Measurements from ENCODE around the gene SYT2.

The SYT2 gene

GRCh38 chr1:202648605-202649226, 61.5 kb downstream of the SYT2 start:
- Histone ChIP-seq H3K9me2 (replicated peaks; ENCODE audit: control insufficient read depth, low read length) (no peaks in the 10 kb centered on the region), H3K36me3 (ENCODE audit: control insufficient read depth, low read length) (no peaks in the 10 kb centered on the region), H3K79me2 (ENCODE audit: control insufficient read depth, low read length) (no peaks in the 10 kb centered on the region), H3F3A (ENCODE audit: control insufficient read depth, insufficient read depth) (no peaks in the 10 kb centered on the region), H3K27ac (ENCODE audit: low read depth, low read length) (no peak overlapping the region), H4K20me1 (ENCODE audit: control insufficient read depth, insufficient read depth, low read depth, low read length) (0 out of 2 replicates have a peak, but pooled peaks cover 3% of the 10 kb centered on the region), H3K4me1 (ENCODE audit: control insufficient read depth, low read length) (no peaks in the 10 kb centered on the region), H3K9me3 (ENCODE audit: control insufficient read depth, insufficient read depth, low read length) (no peaks in the 10 kb centered on the region), H3K4me3 (ENCODE audit: low read length) (no peak overlapping the region), H3K4me2 (ENCODE audit: low read length) (no peak overlapping the region), H3K27me3 (ENCODE audit: control insufficient read depth, low read length) (peaks cover 32% of the 10 kb centered on the region)
- TF ChIP-seq EZH2phosphoT487 (IDR thresholded peaks at IDR 0.05; ENCODE audit: borderline replicate concordance, low read length), result no peak

GRCh38 chr1:202645097-202645476, 65.2 kb downstream of the SYT2 start:
- Histone ChIP-seq H4K20me1 (ENCODE audit: control insufficient read depth, insufficient read depth, low read depth, low read length) (0 out of 2 replicates have a peak, but pooled peaks cover 3% of the 10 kb centered on the region), H3K27me3 (ENCODE audit: control insufficient read depth, low read length) (peaks cover 51% of the 10 kb centered on the region), H3K36me3 (ENCODE audit: control insufficient read depth, low read length) (no peaks in the 10 kb centered on the region), H3K9me2 (replicated peaks; ENCODE audit: control insufficient read depth, low read length) (no peaks in the 10 kb centered on the region), H3K27ac (ENCODE audit: low read depth, low read length) (no peak overlapping the region), H3K79me2 (ENCODE audit: control insufficient read depth, low read length) (no peaks in the 10 kb centered on the region), H3F3A (ENCODE audit: control insufficient read depth, insufficient read depth) (no peaks in the 10 kb centered on the region), H3K4me3 (ENCODE audit: low read length) (no peak overlapping the region), H3K4me2 (ENCODE audit: low read length) (no peak overlapping the region), H3K4me1 (ENCODE audit: control insufficient read depth, low read length) (no peaks in the 10 kb centered on the region), H3K9me3 (ENCODE audit: control insufficient read depth, insufficient read depth, low read length) (no peaks in the 10 kb centered on the region)
- TF ChIP-seq CTCF (IDR thresholded peaks at IDR 0.05; ENCODE audit: low read depth, low read length, poor library complexity, severe bottlenecking) (no peak), EZH2phosphoT487 (IDR thresholded peaks at IDR 0.05; ENCODE audit: borderline replicate concordance, low read length) (no peak)

- Histone ChIP-seq H3K4me1 (ENCODE audit: control insufficient read depth, low read length) (no peaks in the 10 kb centered on the region), H3K4me3 (ENCODE audit: low read length) (no peak overlapping the region), H3K9me3 (ENCODE audit: control insufficient read depth, insufficient read depth, low read length) (no peaks in the 10 kb centered on the region), H3F3A (ENCODE audit: control insufficient read depth, insufficient read depth) (no peaks in the 10 kb centered on the region), H4K20me1 (ENCODE audit: control insufficient read depth, insufficient read depth, low read depth, low read length) (0 out of 2 replicates have a peak, but pooled peaks cover 3% of the 10 kb centered on the region), H3K79me2 (ENCODE audit: control insufficient read depth, low read length) (no peaks in the 10 kb centered on the region), H3K9me2 (replicated peaks; ENCODE audit: control insufficient read depth, low read length) (no peaks in the 10 kb centered on the region), H3K4me2 (ENCODE audit: low read length) (no peak overlapping the region), H3K27ac (ENCODE audit: low read depth, low read length) (no peak overlapping the region), H3K27me3 (ENCODE audit: control insufficient read depth, low read length) (peaks cover 51% of the 10 kb centered on the region), H3K36me3 (ENCODE audit: control insufficient read depth, low read length) (no peaks in the 10 kb centered on the region)
- TF ChIP-seq CTCF (IDR thresholded peaks at IDR 0.05; ENCODE audit: low read depth, low read length, poor library complexity, severe bottlenecking) (no peak), EZH2phosphoT487 (IDR thresholded peaks at IDR 0.05; ENCODE audit: borderline replicate concordance, low read length) (no peak)
Observed at GRCh38 chr1:202644219-202645096, 65.8 kb downstream of the SYT2 start.

Data from DOHH2 (cell line).